Measurements from ENCODE around the gene ZNF502. TPM values are rescaled to one million over a fixed set of nuclear protein-coding genes. Genes with fewer than 3 reads are reported as not detected.

The ZNF502 gene
- total and polyA plus RNA-seq, 2 of the 8 experiments (the other 6 are each of a cell fraction or from before 2014, with no cell fraction given): 1.5 to 3.8 TPM

GRCh38 chr3:44729384-44729910 is 17.0 kb downstream of the ZNF502 start, which contains the start of gene ZNF501 (continued):
- TF ChIP-seq FOSL1 (IDR thresholded peaks at IDR 0.05; ENCODE audit: insufficient read depth, low read depth, low read length) (no peak), CHD2 (IDR thresholded peaks at IDR 0.05; ENCODE audit: low read length) (no peak), SIRT6 (IDR thresholded peaks at IDR 0.05; ENCODE audit: low read length) (no peak), NRF1 (IDR thresholded peaks at IDR 0.05; ENCODE audit: low read depth, low read length) (no peak), KDM1A (IDR thresholded peaks at IDR 0.05; ENCODE audit: borderline replicate concordance, low read length) (no peak), RXRA (IDR thresholded peaks at IDR 0.05; ENCODE audit: insufficient read depth, low read depth, low read length) (no peak), BCL11A (IDR thresholded peaks at IDR 0.05; ENCODE audit: low read depth in 2 of 2, low read length in 2 of 2) (no peak), YY1 (IDR thresholded peaks at IDR 0.05; ENCODE audit: low read depth, low read length) (0 out of 2 replicates have a peak, but pooled peaks have one; percentile 29)
- TF ChIP-seq, protein P1, sequence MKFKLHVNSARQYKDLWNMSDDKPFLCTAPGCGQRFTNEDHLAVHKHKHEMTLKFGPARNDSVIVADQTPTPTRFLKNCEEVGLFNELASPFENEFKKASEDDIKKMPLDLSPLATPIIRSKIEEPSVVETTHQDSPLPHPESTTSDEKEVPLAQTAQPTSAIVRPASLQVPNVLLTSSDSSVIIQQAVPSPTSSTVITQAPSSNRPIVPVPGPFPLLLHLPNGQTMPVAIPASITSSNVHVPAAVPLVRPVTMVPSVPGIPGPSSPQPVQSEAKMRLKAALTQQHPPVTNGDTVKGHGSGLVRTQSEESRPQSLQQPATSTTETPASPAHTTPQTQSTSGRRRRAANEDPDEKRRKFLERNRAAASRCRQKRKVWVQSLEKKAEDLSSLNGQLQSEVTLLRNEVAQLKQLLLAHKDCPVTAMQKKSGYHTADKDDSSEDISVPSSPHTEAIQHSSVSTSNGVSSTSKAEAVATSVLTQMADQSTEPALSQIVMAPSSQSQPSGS (IDR thresholded peaks at IDR 0.05; ENCODE audit: low read length): no peak
- TF ChIP-seq, protein P2, sequence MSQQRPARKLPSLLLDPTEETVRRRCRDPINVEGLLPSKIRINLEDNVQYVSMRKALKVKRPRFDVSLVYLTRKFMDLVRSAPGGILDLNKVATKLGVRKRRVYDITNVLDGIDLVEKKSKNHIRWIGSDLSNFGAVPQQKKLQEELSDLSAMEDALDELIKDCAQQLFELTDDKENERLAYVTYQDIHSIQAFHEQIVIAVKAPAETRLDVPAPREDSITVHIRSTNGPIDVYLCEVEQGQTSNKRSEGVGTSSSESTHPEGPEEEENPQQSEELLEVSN (IDR thresholded peaks at IDR 0.05): peak; percentile 86

Data from H1 (cell line).